ENCODE results near the gene FBXL13. TPM values are rescaled to one million over a fixed set of nuclear protein-coding genes. Genes with fewer than 3 reads are reported as not detected.

Gene FBXL13
- polyA plus RNA-seq, 1 donor from 2014 or later, result 0.57 TPM

- H3K4me2 ChIP-seq (ENCODE audit: low read length), result no peak overlapping the region
- H3K4me3 ChIP-seq (ENCODE audit: low read length), result no peak overlapping the region
- H3K27me3 ChIP-seq (ENCODE audit: insufficient read depth, low read depth, low read length), result no peaks in the 10 kb centered on the region
Measured at GRCh38 chr7:102874966-102875365, 199.6 kb downstream of the FBXL13 start.

GRCh38 chr7:102874166-102874829 is 200.3 kb downstream of the FBXL13 start:
- no peaks in the 10 kb centered on the region for H3F3A ChIP-seq (ENCODE audit: insufficient read depth, low read length, poor library complexity, severe bottlenecking)
- TF ChIP-seq RAD21 (conservative IDR thresholded peaks at IDR 0.05) (no peak), TAF1 (IDR thresholded peaks at IDR 0.05; ENCODE audit: low read depth) (no peak)
- H4K20me1 ChIP-seq (ENCODE audit: insufficient read depth), result no peaks in the 10 kb centered on the region
- H3K9me3 ChIP-seq (ENCODE audit: low read length), result no peaks in the 10 kb centered on the region
- no peaks in the 10 kb centered on the region for H3K27me3 ChIP-seq (ENCODE audit: insufficient read depth, low read depth, low read length)
- H3K36me3 ChIP-seq (ENCODE audit: insufficient read depth, low read length), result no peaks in the 10 kb centered on the region
- no peak overlapping the region for H3K27ac ChIP-seq (ENCODE audit: low read length)
- H3K4me2 ChIP-seq (ENCODE audit: low read length), result no peak overlapping the region
- no peaks in the 10 kb centered on the region for H3K79me2 ChIP-seq (replicated peaks; ENCODE audit: insufficient read depth, low read length)
- no peak overlapping the region for H2AFZ ChIP-seq (ENCODE audit: low read depth, low read length)
- no peak overlapping the region for H3K9ac ChIP-seq (ENCODE audit: low read length)
- no peak overlapping the region for H3K4me3 ChIP-seq (ENCODE audit: low read length)
- no peaks in the 10 kb centered on the region for H3K9me2 ChIP-seq (ENCODE audit: insufficient read depth, low read length)

More at GRCh38 chr7:102874966-102875365, 199.6 kb downstream of the FBXL13 start:
- Histone ChIP-seq H3K9ac (ENCODE audit: low read length) (no peak overlapping the region), H4K20me1 (ENCODE audit: insufficient read depth) (no peaks in the 10 kb centered on the region), H3K36me3 (ENCODE audit: insufficient read depth, low read length) (no peaks in the 10 kb centered on the region), H3K79me2 (replicated peaks; ENCODE audit: insufficient read depth, low read length) (no peaks in the 10 kb centered on the region), H3K9me3 (ENCODE audit: low read length) (no peaks in the 10 kb centered on the region), H2AFZ (ENCODE audit: low read depth, low read length) (no peak overlapping the region), H3F3A (ENCODE audit: insufficient read depth, low read length, poor library complexity, severe bottlenecking) (no peaks in the 10 kb centered on the region), H3K9me2 (ENCODE audit: insufficient read depth, low read length) (no peaks in the 10 kb centered on the region), H3K27ac (ENCODE audit: low read length) (no peak overlapping the region)
- no peak for TF ChIP-seq RAD21 (conservative IDR thresholded peaks at IDR 0.05)
- TF ChIP-seq TAF1 (IDR thresholded peaks at IDR 0.05; ENCODE audit: low read depth), result no peak
- TF ChIP-seq CTCF (IDR thresholded peaks at IDR 0.05; ENCODE audit: poor library complexity, severe bottlenecking), result no peak
- no peak for TF ChIP-seq SMC3 (conservative IDR thresholded peaks at IDR 0.05; ENCODE audit: poor library complexity)
- no peak for TF ChIP-seq EZH2 (IDR thresholded peaks at IDR 0.05; ENCODE audit: borderline replicate concordance, insufficient read depth, low read length, poor library complexity, severe bottlenecking)
- no peak for TF ChIP-seq REST (IDR thresholded peaks at IDR 0.05; ENCODE audit: borderline replicate concordance)
- TF ChIP-seq MXI1 (conservative IDR thresholded peaks at IDR 0.05; ENCODE audit: poor library complexity, severe bottlenecking), result no peak
- no peak for TF ChIP-seq POLR2AphosphoS5 (IDR thresholded peaks at IDR 0.05)
- no peak for TF ChIP-seq EP300 (conservative IDR thresholded peaks at IDR 0.05; ENCODE audit: poor library complexity, severe bottlenecking)

All from neural cell (in vitro differentiated cells).